Gastrocnemius medialis (tissue), 4 donors: ENCODE measurements around the gene PLA2G4A.

Experiments
- POLR2A ChIP-seq, 2 donors: fragments of 450-650 bp; IDR thresholded peaks; one replicate each; pipeline ENCODE4 v1.6.1; 2017; ENCODE audit warnings: antibody characterized with exemption in 2 of 2, mild to moderate bottlenecking in 2 of 2, moderate library complexity in 2 of 2
- TF ChIP-seq, protein P1 (sequence below), 5 experiments: fragments of 450-650 bp in 3 of 5; fragments of 200-600 bp in 2 of 5; sonication (generic) in 2 of 5; IDR thresholded peaks in 4 of 5; conservative IDR thresholded peaks in 1 of 5; 1 replicate in 4 of 5; 2 replicates in 1 of 5; pipeline ENCODE4 v1.5.1; 2016 to 2019; ENCODE audit warnings: antibody characterized with exemption in 5 of 5, mild to moderate bottlenecking in 3 of 5, moderate library complexity in 3 of 5

DNA sequence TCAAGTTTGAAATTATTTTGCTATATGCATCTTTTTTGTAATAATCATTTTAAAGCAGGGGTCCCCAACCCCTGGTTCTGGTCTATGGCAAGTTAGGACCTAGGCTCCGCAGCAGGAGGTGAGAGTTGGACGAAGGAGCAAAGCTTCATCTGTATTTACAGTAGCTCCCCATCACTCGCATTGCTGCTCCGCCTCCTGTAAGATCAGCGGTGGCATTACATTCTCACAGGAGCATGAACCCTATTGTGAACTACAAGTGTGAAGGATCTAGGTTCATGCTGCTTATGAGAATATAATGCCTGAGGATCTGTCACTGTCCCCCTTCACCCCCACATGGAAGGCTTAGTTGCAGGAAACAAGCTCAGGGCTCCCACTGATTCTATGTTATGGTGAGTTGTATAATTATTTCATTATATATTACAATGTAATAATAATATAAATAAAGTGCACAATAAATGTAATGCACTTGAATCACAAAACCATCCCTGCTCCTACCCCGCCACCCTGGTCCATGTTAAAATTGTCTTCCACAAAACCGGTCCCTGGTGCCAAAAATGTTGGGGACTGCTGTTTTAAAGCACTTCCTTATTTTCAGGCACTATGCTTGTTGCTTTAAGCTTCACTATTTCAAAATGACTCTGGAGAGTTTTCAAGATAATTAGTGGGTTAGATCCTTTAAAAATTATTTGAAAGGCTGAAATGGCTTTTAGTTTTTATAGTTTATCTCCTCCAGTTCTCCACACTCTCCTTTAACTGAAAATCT lies 74.8 kb downstream of the PLA2G4A start:
- no peak for TF ChIP-seq POLR2A (IDR thresholded peaks at IDR 0.05)
- TF ChIP-seq, protein P1, sequence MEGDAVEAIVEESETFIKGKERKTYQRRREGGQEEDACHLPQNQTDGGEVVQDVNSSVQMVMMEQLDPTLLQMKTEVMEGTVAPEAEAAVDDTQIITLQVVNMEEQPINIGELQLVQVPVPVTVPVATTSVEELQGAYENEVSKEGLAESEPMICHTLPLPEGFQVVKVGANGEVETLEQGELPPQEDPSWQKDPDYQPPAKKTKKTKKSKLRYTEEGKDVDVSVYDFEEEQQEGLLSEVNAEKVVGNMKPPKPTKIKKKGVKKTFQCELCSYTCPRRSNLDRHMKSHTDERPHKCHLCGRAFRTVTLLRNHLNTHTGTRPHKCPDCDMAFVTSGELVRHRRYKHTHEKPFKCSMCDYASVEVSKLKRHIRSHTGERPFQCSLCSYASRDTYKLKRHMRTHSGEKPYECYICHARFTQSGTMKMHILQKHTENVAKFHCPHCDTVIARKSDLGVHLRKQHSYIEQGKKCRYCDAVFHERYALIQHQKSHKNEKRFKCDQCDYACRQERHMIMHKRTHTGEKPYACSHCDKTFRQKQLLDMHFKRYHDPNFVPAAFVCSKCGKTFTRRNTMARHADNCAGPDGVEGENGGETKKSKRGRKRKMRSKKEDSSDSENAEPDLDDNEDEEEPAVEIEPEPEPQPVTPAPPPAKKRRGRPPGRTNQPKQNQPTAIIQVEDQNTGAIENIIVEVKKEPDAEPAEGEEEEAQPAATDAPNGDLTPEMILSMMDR (IDR thresholded peaks at IDR 0.05 in 4 of 5, conservative IDR thresholded peaks at IDR 0.05 in 1 of 5): no peak
